ENCODE data around the gene LRRN3.

GRCh38 chr7:111173990-111174389 is 83.1 kb downstream of the LRRN3 start:
- no peak for TF ChIP-seq MYC (IDR thresholded peaks at IDR 0.05; ENCODE audit: borderline replicate concordance, low read length)
- no peak for TF ChIP-seq JUN (IDR thresholded peaks at IDR 0.05)
- TF ChIP-seq CEBPB (IDR thresholded peaks at IDR 0.05) = no peak
- TF ChIP-seq CTCF (IDR thresholded peaks at IDR 0.05) = no peak
- TF ChIP-seq RFX5 (IDR thresholded peaks at IDR 0.05) = no peak
- no peak for TF ChIP-seq PBX3 (IDR thresholded peaks at IDR 0.05)
- TF ChIP-seq RAD21 (conservative IDR thresholded peaks at IDR 0.05 in 1 of 2, IDR thresholded peaks at IDR 0.05 in 1 of 2) = no peak
- TF ChIP-seq CHD4 (IDR thresholded peaks at IDR 0.05; ENCODE audit: borderline replicate concordance) = no peak
- no peak for TF ChIP-seq POLR2A (IDR thresholded peaks at IDR 0.05; ENCODE audit: low read length)
- TF ChIP-seq CBX8 (IDR thresholded peaks at IDR 0.05) = no peak
- TF ChIP-seq ZFP36 (IDR thresholded peaks at IDR 0.05; ENCODE audit: borderline replicate concordance, partially characterized antibody) = no peak
- TF ChIP-seq JUNB (IDR thresholded peaks at IDR 0.05) = no peak
